ENCODE results near the gene MMP24. TPM values are rescaled to one million over a fixed set of nuclear protein-coding genes. Genes with fewer than 3 reads are reported as not detected.

MMP24 gene
- total and polyA plus RNA-seq, 8 donors = 2.0 to 7.3 (median 5.0) TPM

DNA sequence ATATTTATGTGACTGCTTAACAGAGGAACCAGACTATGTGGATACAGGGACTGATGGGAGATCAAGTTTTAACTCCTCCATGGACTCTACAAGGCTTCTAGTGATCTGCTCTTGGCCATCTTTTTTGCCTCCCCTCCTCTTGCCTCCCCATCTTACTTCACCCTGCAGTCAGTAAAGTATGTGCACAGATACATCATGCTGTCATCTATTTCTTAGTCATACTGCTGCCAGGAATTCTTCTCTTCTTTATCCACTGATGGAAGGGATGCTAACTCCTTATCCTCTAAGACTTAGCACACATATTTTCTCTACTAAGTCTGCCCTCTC, 93.3 kb downstream of the MMP24 start:
- FAIRE-seq (no peak), ATAC-seq (no peak), DNase-seq (no peak)
- TF ChIP-seq CTCF (IDR thresholded peaks at IDR 0.05) = no peak
- intact Hi-C loops (cut with DNase I) = no loop called here
- no peak overlapping the region for H3K4me3 ChIP-seq
- peaks cover 0 to 18% (median 0%) of the 10 kb centered on the region in 3 donors for H3K4me1 ChIP-seq
- no peaks in the 10 kb centered on the region for H3K36me3 ChIP-seq
- H3K9me3 ChIP-seq = no peaks in the 10 kb centered on the region
- H3K27me3 ChIP-seq = no peaks in the 10 kb centered on the region
- peak overlapping the region in 2 of 4 donors; percentile 76 to 84 for H3K27ac ChIP-seq

- Histone ChIP-seq H3K4me1 (peaks cover 0 to 18% (median 0%) of the 10 kb centered on the region in 3 donors), H3K27ac (no peak overlapping the region), H3K36me3 (no peaks in the 10 kb centered on the region), H3K27me3 (no peaks in the 10 kb centered on the region), H3K9me3 (no peaks in the 10 kb centered on the region), H3K4me3 (no peak overlapping the region)
- intact Hi-C loops (cut with DNase I) = no loop called here
- ATAC-seq (peak in 1 of 4 donors; percentile 21), FAIRE-seq (no peak), DNase-seq (no peak)
- TF ChIP-seq CTCF (IDR thresholded peaks at IDR 0.05) = no peak
- 95 to 96% methylated on average over 3 of the region's 3 CpGs for WGBS, 2 donors
These were observed 94.1 kb downstream of the MMP24 start for GRCh38 chr20:35320396-35321126.

DNA sequence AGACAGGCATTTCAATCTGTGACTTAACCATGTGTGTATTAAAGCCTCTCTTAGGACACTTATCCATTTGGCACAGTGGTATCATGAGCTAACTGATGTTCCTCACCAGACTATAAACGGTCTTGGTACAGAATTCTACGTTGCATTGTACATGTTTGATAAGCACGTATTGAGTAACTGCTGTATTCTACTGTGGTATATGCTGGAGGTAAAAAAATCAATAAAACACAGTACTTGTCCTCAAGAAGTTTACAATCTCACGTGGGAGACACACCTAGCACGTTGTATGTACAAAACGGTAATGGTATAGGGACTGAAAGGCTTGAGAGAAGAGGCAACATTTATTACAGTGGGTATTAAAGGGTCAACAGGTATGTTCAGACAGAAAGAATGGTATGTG, 98.9 kb downstream of the MMP24 start:
- no peak for ATAC-seq
- TF ChIP-seq CTCF (IDR thresholded peaks at IDR 0.05) = no peak
- no peak overlapping the region for H3K27ac ChIP-seq

DNA sequence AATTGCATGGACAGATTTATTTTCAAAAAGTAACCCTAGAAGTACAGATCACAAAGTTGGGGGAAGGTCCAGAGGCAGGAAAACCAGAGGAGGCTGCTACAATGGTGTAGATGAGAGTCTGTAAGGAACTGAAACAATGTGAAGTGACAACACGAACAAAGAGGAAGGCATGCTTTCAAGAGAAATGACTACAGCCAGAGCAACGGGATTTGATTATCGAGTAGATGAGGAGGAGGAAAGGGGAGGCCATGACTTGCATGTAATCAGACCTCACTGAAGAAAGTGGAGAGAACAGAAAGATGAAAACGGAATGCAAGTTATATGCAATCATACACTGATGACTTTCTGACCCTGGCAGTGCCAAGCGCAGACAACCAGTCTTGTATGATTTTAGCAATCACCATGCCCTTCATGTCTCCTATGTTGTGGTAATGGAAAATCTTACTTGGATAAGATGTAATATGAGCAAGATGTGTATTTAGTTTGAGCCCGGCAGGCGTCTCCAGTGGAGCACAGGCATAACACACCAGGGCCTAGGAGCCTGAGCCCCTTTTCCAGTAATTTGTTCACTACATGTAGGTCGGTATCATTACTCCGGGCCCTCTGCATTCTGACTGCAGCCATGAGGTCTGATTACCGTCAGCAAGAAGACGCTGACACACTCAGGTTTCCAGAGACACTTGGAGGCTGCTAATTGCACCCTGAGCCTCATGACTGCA, 99.7 kb downstream of the MMP24 start:
- intact Hi-C loops (cut with DNase I) = no loop called here
- no peak for ATAC-seq
- Histone ChIP-seq H3K4me1 (peaks cover 0 to 5% (median 0%) of the 10 kb centered on the region in 3 donors), H3K27me3 (no peaks in the 10 kb centered on the region), H3K27ac (no peak overlapping the region), H3K36me3 (no peaks in the 10 kb centered on the region), H3K4me3 (no peak overlapping the region), H3K9me3 (no peaks in the 10 kb centered on the region)
- no peak for FAIRE-seq
- WGBS, 2 donors = 89 to 93% methylated on average over 11 of the region's 11 CpGs
- no peak for TF ChIP-seq CTCF (IDR thresholded peaks at IDR 0.05)
- DNase-seq = no peak

More for the DNA sequence above, 98.9 kb downstream of the MMP24 start:
- intact Hi-C loops (cut with DNase I) = no loop called here
- 83 to 87% methylated on average over 6 of the region's 6 CpGs for WGBS, 2 donors
- Histone ChIP-seq H3K4me3 (no peak overlapping the region), H3K36me3 (no peaks in the 10 kb centered on the region), H3K27me3 (no peaks in the 10 kb centered on the region), H3K4me1 (peaks cover 0 to 5% (median 0%) of the 10 kb centered on the region in 3 donors), H3K9me3 (no peaks in the 10 kb centered on the region)
- DNase-seq (no peak), FAIRE-seq (no peak)

Other genes starting within 250 kb of the MMP24 start
- gene TRPC4AP, start 133.9 kb upstream of the MMP24 start, total RNA-seq = 10 to 100 TPM; 30.7 to 40.7 (median 33.2) TPM
- 10 to 100 TPM; 42.4 to 43.1 TPM for gene TRPC4AP, start 133.9 kb upstream of the MMP24 start, polyA plus RNA-seq
- 10 to 100 TPM; 12.6 to 31.5 (median 17.4) TPM for gene EDEM2, start 79.4 kb upstream of the MMP24 start, total RNA-seq
- gene EDEM2, start 79.4 kb upstream of the MMP24 start, polyA plus RNA-seq = 10 to 100 TPM; 12.5 to 22.7 TPM
- 10 to 100 TPM in 4 of 6 donors, 1 to 10 TPM in 2; 3.2 to 16.1 (median 10.8) TPM for gene PROCR, start 54.6 kb upstream of the MMP24 start, total RNA-seq
- 10 to 100 TPM in 1 of 2 donors, 1 to 10 TPM in 1; 9.6 to 16.8 TPM for gene PROCR, start 54.6 kb upstream of the MMP24 start, polyA plus RNA-seq
- gene MMP24OS, start 51.4 kb downstream of the MMP24 start, total RNA-seq = 10 to 100 TPM; 28.9 to 49.9 (median 44.4) TPM
- 10 to 100 TPM; 53.7 to 74.9 TPM for gene MMP24OS, start 51.4 kb downstream of the MMP24 start, polyA plus RNA-seq
- gene EIF6, start 58.1 kb downstream of the MMP24 start, total RNA-seq = 10 to 100 TPM; 30.6 to 59.2 (median 45.5) TPM
- 10 to 100 TPM; 61.3 to 79.4 TPM for gene EIF6, start 58.1 kb downstream of the MMP24 start, polyA plus RNA-seq
- not detected for gene FAM83C, start 65.7 kb downstream of the MMP24 start, total RNA-seq
- gene FAM83C, start 65.7 kb downstream of the MMP24 start, polyA plus RNA-seq = not detected
- gene UQCC1, start 185.3 kb downstream of the MMP24 start, total RNA-seq = 10 to 100 TPM; 10.9 to 32.4 (median 15.7) TPM
- gene UQCC1, start 185.3 kb downstream of the MMP24 start, polyA plus RNA-seq = 10 to 100 TPM; 11.4 to 22.4 TPM
- gene GDF5, start 211.5 kb downstream of the MMP24 start, total RNA-seq = not detected
- under 1 TPM in 1 of 2 donors, not detected in 1; 0.05 TPM for gene GDF5, start 211.5 kb downstream of the MMP24 start, polyA plus RNA-seq
- 10 to 100 TPM in 3 of 6 donors, 1 to 10 TPM in 3; 4.5 to 16.0 (median 10.0) TPM for gene CEP250, start 228.9 kb downstream of the MMP24 start, total RNA-seq
- 10 to 100 TPM in 1 of 2 donors, 1 to 10 TPM in 1; 7.2 to 16.2 TPM for gene CEP250, start 228.9 kb downstream of the MMP24 start, polyA plus RNA-seq

Measured in pancreas (tissue), 10 donors.